CD14-positive monocyte (primary cell): ENCODE data around the gene GKN1. TPM values are rescaled to one million over a fixed set of nuclear protein-coding genes. Genes with fewer than 3 reads are reported as not detected.

Experiments
- DNase-seq, 3 donors: peaks; one replicate each; pipeline ENCODE4 v3.0.0-alpha.2; 2011 to 2022
- H2AFZ ChIP-seq: 2 replicates; pipeline ENCODE4 v1.6.0; 2012; ENCODE audit warnings: mild to moderate bottlenecking, low read depth, low read length, inconsistent platforms; ENCODE audit not compliant: insufficient read depth, poor library complexity, severe bottlenecking
- H3K27ac ChIP-seq, 2 donors: 1 replicate in 1 of 2; 2 replicates in 1 of 2; pipeline ENCODE4 v1.5.1; 2012 to 2013; ENCODE audit warnings: low read length in 2 of 2, control low read depth in 1 of 2, inconsistent platforms in 1 of 2, low read depth in 1 of 2, mild to moderate bottlenecking in 1 of 2
- H3K27me3 ChIP-seq, 2 donors: one replicate each; pipeline versions ENCODE4 v1.6.0 to v1.6.1; 2011 to 2013; ENCODE audit warnings: low read length in 2 of 2; ENCODE audit not compliant: control insufficient read depth in 2 of 2, insufficient read depth in 2 of 2
- H3K36me3 ChIP-seq, 2 donors: replicated peaks in 1 of 2; 1 replicate in 1 of 2; 2 replicates in 1 of 2; pipeline versions ENCODE4 v1.5.1 to v1.6.1; 2012 to 2013; ENCODE audit warnings: low read length in 2 of 2, control low read depth in 1 of 2, inconsistent platforms in 1 of 2, mild to moderate bottlenecking in 1 of 2; ENCODE audit not compliant: insufficient read depth in 2 of 2, control insufficient read depth in 1 of 2
- H3K4me1 ChIP-seq, 2 donors: 1 replicate in 1 of 2; 2 replicates in 1 of 2; pipeline versions ENCODE4 v1.5.1 to v1.6.1; 2012 to 2013; ENCODE audit warnings: low read length in 2 of 2, control low read depth in 1 of 2, inconsistent platforms in 1 of 2, mild to moderate bottlenecking in 1 of 2, moderate library complexity in 1 of 2; ENCODE audit not compliant: insufficient read depth in 2 of 2, control insufficient read depth in 1 of 2
- H3K4me2 ChIP-seq: replicated peaks from 2 replicates; pipeline ENCODE3; 2012; ENCODE audit warnings: low read length, moderate library complexity, mild to moderate bottlenecking; ENCODE audit not compliant: poor library complexity, severe bottlenecking; ENCODE audit errors: extremely low read depth
- H3K4me3 ChIP-seq, 3 experiments: fragments of 200-600 bp in 1 of 3; sonication (generic) in 1 of 3; replicated peaks in 1 of 3; 1 replicate in 2 of 3; 2 replicates in 1 of 3; pipeline ENCODE4 v1.5.1; 2011 to 2013; ENCODE audit warnings: low read length in 3 of 3, mild to moderate bottlenecking in 3 of 3, control low read depth in 2 of 3, low read depth in 2 of 3, inconsistent platforms in 1 of 3, moderate library complexity in 1 of 3
- H3K79me2 ChIP-seq: 2 replicates; pipeline ENCODE4 v1.6.0; 2012; ENCODE audit warnings: mild to moderate bottlenecking, control low read depth, inconsistent platforms, low read length, moderate library complexity; ENCODE audit not compliant: insufficient read depth
- H3K9ac ChIP-seq: 2 replicates; pipeline ENCODE4 v1.6.0; 2017; ENCODE audit warnings: low read length, mild to moderate bottlenecking; ENCODE audit not compliant: insufficient read depth, poor library complexity, severe bottlenecking
- H3K9me3 ChIP-seq, 2 donors: replicated peaks in 1 of 2; 1 replicate in 1 of 2; 2 replicates in 1 of 2; pipeline versions ENCODE4 v1.5.1 to v1.6.1; 2012 to 2013; ENCODE audit warnings: low read length in 2 of 2, control low read depth in 1 of 2; ENCODE audit not compliant: control insufficient read depth in 1 of 2, insufficient read depth in 1 of 2
- H4K20me1 ChIP-seq: 2 replicates; pipeline ENCODE4 v1.6.0; 2012; ENCODE audit warnings: mild to moderate bottlenecking, low read length, control low read depth, moderate library complexity; ENCODE audit not compliant: insufficient read depth
- H3K27ac Mint-ChIP-seq, 7 donors: one replicate each; pipeline ENCODE4 v1.8.0; 2020; ENCODE audit warnings: mild to moderate bottlenecking in 7 of 7, mixed read lengths in 7 of 7, moderate library complexity in 6 of 7, inconsistent platforms in 2 of 7
- H3K27me3 Mint-ChIP-seq, 3 donors: one replicate each; pipeline ENCODE4 v1.8.0; 2021 to 2022; ENCODE audit warnings: low read depth in 3 of 3, mild to moderate bottlenecking in 3 of 3, mixed read lengths in 3 of 3, moderate library complexity in 3 of 3, inconsistent platforms in 1 of 3
- H3K36me3 Mint-ChIP-seq, 2 donors: one replicate each; pipeline ENCODE4 v1.8.0; 2020; ENCODE audit warnings: mixed read lengths in 2 of 2, inconsistent platforms in 1 of 2, mild to moderate bottlenecking in 1 of 2
- H3K4me1 Mint-ChIP-seq: one replicate; pipeline ENCODE4 v1.8.0; 2020; ENCODE audit warnings: mild to moderate bottlenecking, mixed read lengths
- H3K4me3 Mint-ChIP-seq, 2 donors: one replicate each; pipeline ENCODE4 v1.8.0; 2020; ENCODE audit warnings: mild to moderate bottlenecking in 2 of 2, mixed read lengths in 2 of 2, moderate library complexity in 1 of 2
- H3K9me3 Mint-ChIP-seq, 7 donors: one replicate each; pipeline ENCODE4 v1.8.0; 2020 to 2022; ENCODE audit warnings: mixed read lengths in 7 of 7, mild to moderate bottlenecking in 6 of 7, moderate library complexity in 6 of 7, inconsistent platforms in 2 of 7
- WGBS: methylation state at CpG from one replicate; pipeline ENCODE4 v1.1.5; 2013; ENCODE audit warnings: missing lambda C conversion rate; ENCODE audit not compliant: insufficient coverage; 5-methylcytosine and 5-hydroxymethylcytosine counted together
- intact Hi-C, 2 donors: fragments of 100-400 bp; cut with micrococcal nuclease; formaldehyde crosslinking; loops; one replicate each; pipeline versions ENCODE4 v1.15.0 to v1.15.1; 2023
- polyA plus RNA-seq, 3 donors: library from polyadenylated mRNA; depleted of rRNA in 1 of 3; unstranded in 2 of 3; stranded (reverse) in 1 of 3; fragments of 300-500 nt in 2 of 3; fragments of >200 nt in 1 of 3; fragmentation: Illumina TruSeq in 2 of 3; gene quantifications; 1 replicate in 2 of 3; 2 replicates in 1 of 3; pipeline ENCODE4 v1.2.3, GENCODE V29; 2012 to 2021
- TF ChIP-seq, protein P1 (sequence below): fragments of 200-600 bp; IDR thresholded peaks from one replicate; pipeline ENCODE4 v1.8.0; 2022; ENCODE audit warnings: antibody characterized with exemption, mild to moderate bottlenecking

The GKN1 gene
- polyA plus RNA-seq, 3 donors = not detected

DNA sequence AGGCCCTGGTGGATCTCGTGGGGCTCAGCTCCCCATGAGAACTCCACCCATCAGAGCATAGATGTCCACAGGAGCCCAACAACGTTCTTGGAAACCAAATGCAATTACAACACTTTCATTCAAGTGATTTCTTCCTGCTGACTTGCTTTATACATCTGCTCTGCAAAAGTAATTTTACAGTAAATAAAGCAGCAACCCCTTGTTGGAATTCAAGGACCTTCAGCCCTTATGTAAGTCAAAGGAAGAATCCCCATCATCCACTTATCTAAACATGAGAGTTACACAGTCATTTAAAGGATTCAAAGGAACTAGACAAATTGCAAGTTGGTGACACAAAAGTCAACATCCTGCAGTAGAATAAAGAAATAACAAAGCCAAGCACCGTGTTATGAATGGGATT lies 21.5 kb downstream of the GKN1 start:
- no peak overlapping the region for H3K27ac ChIP-seq
- Mint-ChIP-seq H3K9me3 (peaks cover 0 to 5% (median 3%) of the 10 kb centered on the region in 7 donors), H3K4me3 (no peak overlapping the region), H3K4me1 (no peaks in the 10 kb centered on the region), H3K36me3 (no peaks in the 10 kb centered on the region), H3K27ac (no peak overlapping the region), H3K27me3 (peaks cover 0 to 8% (median 5%) of the 10 kb centered on the region in 3 donors)
- TF ChIP-seq, protein P1, sequence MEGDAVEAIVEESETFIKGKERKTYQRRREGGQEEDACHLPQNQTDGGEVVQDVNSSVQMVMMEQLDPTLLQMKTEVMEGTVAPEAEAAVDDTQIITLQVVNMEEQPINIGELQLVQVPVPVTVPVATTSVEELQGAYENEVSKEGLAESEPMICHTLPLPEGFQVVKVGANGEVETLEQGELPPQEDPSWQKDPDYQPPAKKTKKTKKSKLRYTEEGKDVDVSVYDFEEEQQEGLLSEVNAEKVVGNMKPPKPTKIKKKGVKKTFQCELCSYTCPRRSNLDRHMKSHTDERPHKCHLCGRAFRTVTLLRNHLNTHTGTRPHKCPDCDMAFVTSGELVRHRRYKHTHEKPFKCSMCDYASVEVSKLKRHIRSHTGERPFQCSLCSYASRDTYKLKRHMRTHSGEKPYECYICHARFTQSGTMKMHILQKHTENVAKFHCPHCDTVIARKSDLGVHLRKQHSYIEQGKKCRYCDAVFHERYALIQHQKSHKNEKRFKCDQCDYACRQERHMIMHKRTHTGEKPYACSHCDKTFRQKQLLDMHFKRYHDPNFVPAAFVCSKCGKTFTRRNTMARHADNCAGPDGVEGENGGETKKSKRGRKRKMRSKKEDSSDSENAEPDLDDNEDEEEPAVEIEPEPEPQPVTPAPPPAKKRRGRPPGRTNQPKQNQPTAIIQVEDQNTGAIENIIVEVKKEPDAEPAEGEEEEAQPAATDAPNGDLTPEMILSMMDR = no peak
- no peak overlapping the region for H3K4me2 ChIP-seq
- H3K79me2 ChIP-seq = no peaks in the 10 kb centered on the region
- H3K9me3 ChIP-seq = no peaks in the 10 kb centered on the region
- H3K4me3 ChIP-seq = no peak overlapping the region
- no peaks in the 10 kb centered on the region for H3K27me3 ChIP-seq
- no peak overlapping the region for H3K9ac ChIP-seq
- H2AFZ ChIP-seq = no peak overlapping the region
- no peaks in the 10 kb centered on the region for H3K36me3 ChIP-seq
- H4K20me1 ChIP-seq = no peaks in the 10 kb centered on the region
- WGBS = 56% methylated on average over 2 of the region's 3 CpGs
- no peaks in the 10 kb centered on the region for H3K4me1 ChIP-seq
- intact Hi-C loops = no loop called here
- DNase-seq = no peak

DNA sequence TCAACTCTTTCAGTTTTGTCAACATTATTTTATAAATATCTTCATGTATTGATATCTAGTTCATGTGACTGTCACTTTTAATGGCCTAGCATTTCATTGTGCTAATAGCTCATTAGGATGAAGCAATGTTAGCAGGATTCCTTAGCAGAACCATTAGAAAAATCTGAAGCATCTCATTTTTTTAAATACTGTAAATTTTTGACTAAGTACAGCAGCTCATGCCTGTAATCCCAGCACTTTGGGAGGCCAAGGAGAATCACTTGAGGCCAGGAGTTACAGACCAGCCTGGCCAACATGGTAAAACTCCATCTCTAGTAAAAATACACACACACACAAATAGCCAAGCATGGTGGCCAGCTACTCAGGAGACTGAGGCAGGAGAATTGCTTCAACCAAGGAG lies 23.0 kb downstream of the GKN1 start:
- H3K9me3 ChIP-seq = no peaks in the 10 kb centered on the region
- intact Hi-C loops = no loop called here
- no peak overlapping the region for H3K9ac ChIP-seq
- H3K27ac ChIP-seq = no peak overlapping the region
- H3K4me2 ChIP-seq = no peak overlapping the region
- H3K27me3 ChIP-seq = no peaks in the 10 kb centered on the region
- H3K4me3 ChIP-seq = no peak overlapping the region
- no peaks in the 10 kb centered on the region for H3K79me2 ChIP-seq
- no peak overlapping the region for H2AFZ ChIP-seq
- no peak for DNase-seq
- Mint-ChIP-seq H3K27ac (no peak overlapping the region), H3K9me3 (peaks cover 9 to 16% (median 12%) of the 10 kb centered on the region in 7 donors), H3K27me3 (peaks cover 1 to 8% (median 5%) of the 10 kb centered on the region in 3 donors), H3K36me3 (no peaks in the 10 kb centered on the region), H3K4me1 (no peaks in the 10 kb centered on the region), H3K4me3 (no peak overlapping the region)
- TF ChIP-seq, protein P1 = no peak
- no peaks in the 10 kb centered on the region for H3K4me1 ChIP-seq
- no peaks in the 10 kb centered on the region for H3K36me3 ChIP-seq
- H4K20me1 ChIP-seq = no peaks in the 10 kb centered on the region
